ENCODE measurements around the gene INVS.

GRCh38 chr9:100208673-100209072 is 109.6 kb downstream of the INVS start:
- no peak for TF ChIP-seq CTCF (conservative IDR thresholded peaks at IDR 0.05; ENCODE audit: low read length)
- no peak for TF ChIP-seq EZH2phosphoT487 (IDR thresholded peaks at IDR 0.05; ENCODE audit: borderline replicate concordance, low read depth, low read length)

All from OCI-LY7 (cell line).